Thoracic aorta endothelial cell (primary cell): ENCODE results near the gene PLCXD3. TPM values are rescaled to one million over a fixed set of nuclear protein-coding genes. Genes with fewer than 3 reads are reported as not detected.

ENCODE experiments used
- total RNA-seq: library from RNA; depleted of rRNA; stranded (reverse); fragments of >200 nt; gene quantifications from 2 replicates; pipeline ENCODE4 v1.2.3, GENCODE V29; 2012

PLCXD3 gene, protein sequence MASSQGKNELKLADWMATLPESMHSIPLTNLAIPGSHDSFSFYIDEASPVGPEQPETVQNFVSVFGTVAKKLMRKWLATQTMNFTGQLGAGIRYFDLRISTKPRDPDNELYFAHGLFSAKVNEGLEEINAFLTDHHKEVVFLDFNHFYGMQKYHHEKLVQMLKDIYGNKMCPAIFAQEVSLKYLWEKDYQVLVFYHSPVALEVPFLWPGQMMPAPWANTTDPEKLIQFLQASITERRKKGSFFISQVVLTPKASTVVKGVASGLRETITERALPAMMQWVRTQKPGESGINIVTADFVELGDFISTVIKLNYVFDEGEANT
- total RNA-seq = under 0.01 and 0.13 TPM in 2 replicates

DNA sequence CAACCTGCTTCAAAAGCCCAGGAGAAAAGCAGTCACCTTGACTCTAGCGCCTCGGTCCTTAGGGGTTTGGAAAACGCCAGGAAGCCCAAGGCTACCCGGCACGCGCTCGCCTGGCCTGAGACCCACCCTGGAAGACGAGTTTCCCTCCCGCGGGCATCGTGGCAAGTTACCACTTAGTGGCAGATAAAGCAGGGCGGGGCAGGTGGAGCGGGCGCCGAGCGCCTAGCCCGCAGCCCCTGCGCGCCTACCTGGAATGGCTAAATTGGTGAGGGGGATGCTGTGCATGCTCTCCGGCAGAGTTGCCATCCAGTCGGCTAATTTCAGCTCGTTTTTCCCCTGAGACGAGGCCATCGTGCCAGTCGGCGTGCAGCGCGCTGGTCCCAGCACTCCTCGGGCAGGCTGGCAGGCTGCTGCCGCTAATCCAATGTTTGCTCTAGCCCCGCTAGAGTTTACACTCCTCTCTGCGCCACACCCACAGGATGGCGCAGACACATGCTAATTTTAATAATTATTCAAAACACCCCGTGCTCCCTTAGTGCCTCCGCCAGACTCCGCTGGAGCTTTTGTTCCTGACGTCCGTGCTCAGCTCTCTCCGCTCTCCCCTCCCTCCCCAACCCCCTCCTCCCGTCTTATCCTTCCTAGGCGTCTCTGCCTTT, at the start of gene PLCXD3:
Gene PLCXD3 (minus strand): TSS at position 426 of the 656 bp plus-strand sequence. CDS start 75 bp downstream, at position 351.

